Keratinocyte (primary cell): ENCODE results near the gene OSBPL5.

Experiments used
- EZH2 ChIP-seq: IDR thresholded peaks from one replicate; pipeline ENCODE4 v1.6.1; 2012; ENCODE audit warnings: inconsistent platforms, mild to moderate bottlenecking, low read length, moderate library complexity
- TF ChIP-seq, protein P1 (sequence below), 3 experiments: IDR thresholded peaks in 1 of 3; conservative IDR thresholded peaks in 1 of 3; optimal IDR thresholded peaks in 1 of 3; 2 replicates in 2 of 3; 3 replicates in 1 of 3; pipeline versions ENCODE3 to v1.5.1; 2011; ENCODE audit warnings: low read length in 3 of 3, mild to moderate bottlenecking in 3 of 3, moderate library complexity in 2 of 3, control low read depth in 1 of 3, inconsistent platforms in 1 of 3; ENCODE audit not compliant: insufficient read depth in 2 of 3; ENCODE audit errors: extremely low read depth in 1 of 3

DNA sequence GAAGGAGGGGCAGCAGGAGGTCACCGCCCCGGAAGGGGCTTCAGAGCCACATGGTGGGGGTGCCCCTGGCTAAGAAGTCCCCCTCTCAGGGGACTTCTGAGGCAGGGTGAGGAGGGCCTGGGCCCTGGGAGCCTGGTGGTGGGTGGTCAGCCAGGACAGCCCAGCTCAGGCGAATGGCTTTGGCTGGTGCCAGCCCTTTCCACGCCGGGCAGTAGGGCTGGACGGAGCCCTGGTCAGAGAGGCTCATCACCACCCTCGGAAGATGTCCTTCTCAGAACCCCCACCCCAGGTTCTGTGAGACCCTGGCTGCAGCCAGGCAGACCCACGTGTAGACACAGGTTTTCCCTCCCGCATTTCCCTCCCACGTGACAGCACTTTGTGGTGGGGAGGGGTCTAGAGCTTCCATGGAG lies 35.9 kb downstream of the OSBPL5 start:
- no peak for TF ChIP-seq EZH2
- TF ChIP-seq, protein P1, sequence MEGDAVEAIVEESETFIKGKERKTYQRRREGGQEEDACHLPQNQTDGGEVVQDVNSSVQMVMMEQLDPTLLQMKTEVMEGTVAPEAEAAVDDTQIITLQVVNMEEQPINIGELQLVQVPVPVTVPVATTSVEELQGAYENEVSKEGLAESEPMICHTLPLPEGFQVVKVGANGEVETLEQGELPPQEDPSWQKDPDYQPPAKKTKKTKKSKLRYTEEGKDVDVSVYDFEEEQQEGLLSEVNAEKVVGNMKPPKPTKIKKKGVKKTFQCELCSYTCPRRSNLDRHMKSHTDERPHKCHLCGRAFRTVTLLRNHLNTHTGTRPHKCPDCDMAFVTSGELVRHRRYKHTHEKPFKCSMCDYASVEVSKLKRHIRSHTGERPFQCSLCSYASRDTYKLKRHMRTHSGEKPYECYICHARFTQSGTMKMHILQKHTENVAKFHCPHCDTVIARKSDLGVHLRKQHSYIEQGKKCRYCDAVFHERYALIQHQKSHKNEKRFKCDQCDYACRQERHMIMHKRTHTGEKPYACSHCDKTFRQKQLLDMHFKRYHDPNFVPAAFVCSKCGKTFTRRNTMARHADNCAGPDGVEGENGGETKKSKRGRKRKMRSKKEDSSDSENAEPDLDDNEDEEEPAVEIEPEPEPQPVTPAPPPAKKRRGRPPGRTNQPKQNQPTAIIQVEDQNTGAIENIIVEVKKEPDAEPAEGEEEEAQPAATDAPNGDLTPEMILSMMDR (optimal IDR thresholded peaks at IDR 0.05 in 1 of 3, IDR thresholded peaks at IDR 0.05 in 1 of 3, conservative IDR thresholded peaks at IDR 0.05 in 1 of 3; ENCODE audit: extremely low read depth in 1 of 3, insufficient read depth in 2 of 3, low read length in 3 of 3) = no peak
